SHP77 treated with DMSO at 0.1 percent for 48 hours (cell line): ENCODE measurements around the gene FNIP1.
"Not testable (repeated sequence)": the region's sequence is repeated elsewhere in the genome, so short reads cannot be mapped to it uniquely, and the experiment has no call there.

Experiments used
- DNase-seq: peaks from one replicate; lab custom pipeline; 2025; lab: John Stamatoyannopoulos, UW

Gene FNIP1

GRCh38 chr5:131749723-131750470 lies 46.9 kb downstream of the FNIP1 start:
- no peak for DNase-seq

GRCh38 chr5:131749138-131749537 lies 47.7 kb downstream of the FNIP1 start:
- no peak for DNase-seq

GRCh38 chr5:131747180-131748105 lies 49.4 kb downstream of the FNIP1 start:
- DNase-seq, result no peak

GRCh38 chr5:131746423-131746822 lies 50.4 kb downstream of the FNIP1 start:
- no peak for DNase-seq

GRCh38 chr5:131745703-131746102 lies 51.1 kb downstream of the FNIP1 start:
- DNase-seq, result no peak

GRCh38 chr5:131745155-131745554 lies 51.7 kb downstream of the FNIP1 start:
- no peak for DNase-seq

- DNase-seq, result no peak
Measured at GRCh38 chr5:131740477-131740876, 56.3 kb downstream of the FNIP1 start.

- no peak for DNase-seq
Measured at GRCh38 chr5:131735393-131735792, 61.4 kb downstream of the FNIP1 start.

- not testable (repeated sequence) for DNase-seq
Measured at GRCh38 chr5:131734939-131735338, 61.9 kb downstream of the FNIP1 start.

GRCh38 chr5:131729292-131729691 lies 67.5 kb downstream of the FNIP1 start:
- not testable (repeated sequence) for DNase-seq

- DNase-seq, result not testable (repeated sequence)
Measured at GRCh38 chr5:131724089-131724488, 72.7 kb downstream of the FNIP1 start.

GRCh38 chr5:131720714-131721113 lies 76.1 kb downstream of the FNIP1 start:
- no peak for DNase-seq

GRCh38 chr5:131719564-131719963 lies 77.3 kb downstream of the FNIP1 start:
- DNase-seq, result no peak

GRCh38 chr5:131718487-131719014 lies 78.3 kb downstream of the FNIP1 start:
- no peak for DNase-seq

- DNase-seq, result not testable (repeated sequence)
Measured at GRCh38 chr5:131717164-131717563, 79.7 kb downstream of the FNIP1 start.

- no peak for DNase-seq
Measured at GRCh38 chr5:131716650-131717049, 80.2 kb downstream of the FNIP1 start.

- no peak for DNase-seq
Measured at GRCh38 chr5:131710391-131710790, 86.4 kb downstream of the FNIP1 start.

GRCh38 chr5:131709043-131709442 lies 87.8 kb downstream of the FNIP1 start:
- DNase-seq, result no peak

GRCh38 chr5:131706281-131706680 lies 90.5 kb downstream of the FNIP1 start:
- DNase-seq, result no peak

- DNase-seq, result no peak
Measured at GRCh38 chr5:131694926-131695325, 101.9 kb downstream of the FNIP1 start.

- no peak for DNase-seq
Measured at GRCh38 chr5:131693894-131694293, 102.9 kb downstream of the FNIP1 start.

GRCh38 chr5:131685516-131686171 lies 111.2 kb downstream of the FNIP1 start:
- no peak for DNase-seq
